ENCODE measurements around the gene CDH4. TPM values are rescaled to one million over a fixed set of nuclear protein-coding genes. Genes with fewer than 3 reads are reported as not detected.

The CDH4 gene
- total RNA-seq, 1 donor from 2014 or later = 8.3 TPM

GRCh38 chr20:61857414-61857775, 605.3 kb downstream of the CDH4 start:
- peaks cover 5% of the 10 kb centered on the region for H3K4me1 Mint-ChIP-seq (ENCODE audit: unreplicated experiment)
- no peak overlapping the region for H3K27ac Mint-ChIP-seq
- no peaks in the 10 kb centered on the region for H3K27me3 Mint-ChIP-seq
- H3K9me3 Mint-ChIP-seq = no peaks in the 10 kb centered on the region
- H3K36me3 Mint-ChIP-seq = no peaks in the 10 kb centered on the region
- DNase-seq (ENCODE audit: extremely low spot score, unreplicated experiment) = no peak
- TF ChIP-seq CTCF (conservative IDR thresholded peaks at IDR 0.05) = no peak
- H3K4me3 Mint-ChIP-seq = no peak overlapping the region

- Mint-ChIP-seq H3K9me3 (no peaks in the 10 kb centered on the region), H3K36me3 (no peaks in the 10 kb centered on the region), H3K4me1 (ENCODE audit: unreplicated experiment) (peaks cover 5% of the 10 kb centered on the region), H3K27me3 (no peaks in the 10 kb centered on the region), H3K4me3 (no peak overlapping the region), H3K27ac (no peak overlapping the region)
- DNase-seq (ENCODE audit: extremely low spot score, unreplicated experiment) = no peak
- no peak for TF ChIP-seq CTCF (conservative IDR thresholded peaks at IDR 0.05)
Measured at GRCh38 chr20:61857884-61858283, 605.8 kb downstream of the CDH4 start.

GRCh38 chr20:61859767-61860166, 607.7 kb downstream of the CDH4 start:
- Mint-ChIP-seq H3K27ac (no peak overlapping the region), H3K4me1 (ENCODE audit: unreplicated experiment) (peaks cover 5% of the 10 kb centered on the region), H3K4me3 (no peak overlapping the region), H3K27me3 (no peaks in the 10 kb centered on the region), H3K36me3 (no peaks in the 10 kb centered on the region), H3K9me3 (no peaks in the 10 kb centered on the region)
- no peak for TF ChIP-seq CTCF (conservative IDR thresholded peaks at IDR 0.05)
- no peak for DNase-seq (ENCODE audit: extremely low spot score, unreplicated experiment)

- Mint-ChIP-seq H3K36me3 (peaks cover 4% of the 10 kb centered on the region), H3K27ac (no peak overlapping the region), H3K4me3 (no peak overlapping the region), H3K27me3 (peaks cover 5% of the 10 kb centered on the region), H3K9me3 (peaks cover 4% of the 10 kb centered on the region), H3K4me1 (ENCODE audit: unreplicated experiment) (peaks cover 5% of the 10 kb centered on the region)
- DNase-seq (ENCODE audit: extremely low spot score, unreplicated experiment) = no peak
- TF ChIP-seq CTCF (conservative IDR thresholded peaks at IDR 0.05) = no peak
Measured at GRCh38 chr20:61860260-61860987, 608.4 kb downstream of the CDH4 start.

GRCh38 chr20:61861054-61861841, 609.2 kb downstream of the CDH4 start:
- no peak overlapping the region for H3K27ac Mint-ChIP-seq
- no peak overlapping the region for H3K4me3 Mint-ChIP-seq
- peaks cover 6% of the 10 kb centered on the region for H3K9me3 Mint-ChIP-seq

More at GRCh38 chr20:61861054-61861841, 609.2 kb downstream of the CDH4 start:
- no peak for DNase-seq (ENCODE audit: extremely low spot score, unreplicated experiment)
- no peak for TF ChIP-seq CTCF (conservative IDR thresholded peaks at IDR 0.05)
- H3K27me3 Mint-ChIP-seq = peaks cover 8% of the 10 kb centered on the region
- H3K36me3 Mint-ChIP-seq = peaks cover 4% of the 10 kb centered on the region
- no peaks in the 10 kb centered on the region for H3K4me1 Mint-ChIP-seq (ENCODE audit: unreplicated experiment)
